Neural cell (in vitro differentiated cells): ENCODE data around the gene IL22RA2. TPM values are rescaled to one million over a fixed set of nuclear protein-coding genes. Genes with fewer than 3 reads are reported as not detected.

Experiments
- H2AFZ ChIP-seq: fragments of 200-600, 300-800 bp; sonication (generic), shearing (Covaris generic); 2 replicates; pipeline ENCODE4 v1.6.0; 2014; ENCODE audit warnings: low read depth, mild to moderate bottlenecking, antibody characterized with exemption, low read length, moderate library complexity
- H3F3A ChIP-seq: fragments of 200-600 bp; shearing (Covaris generic); 2 replicates; pipeline ENCODE4 v1.6.1; 2016; ENCODE audit warnings: mild to moderate bottlenecking, moderate library complexity, mixed read lengths, antibody characterized with exemption, low read length; ENCODE audit not compliant: insufficient read depth, poor library complexity, severe bottlenecking
- H3K27ac ChIP-seq: fragments of 200-600, 300-800 bp; sonication (generic), shearing (Covaris generic); 2 replicates; pipeline ENCODE4 v1.5.1; 2014; ENCODE audit warnings: mild to moderate bottlenecking, low read length, moderate library complexity
- H3K27me3 ChIP-seq: fragments of 300-800, 200-600 bp; sonication (generic), shearing (Covaris generic); 2 replicates; pipeline ENCODE4 v1.6.0; 2014; ENCODE audit warnings: mild to moderate bottlenecking, low read depth, low read length, moderate library complexity; ENCODE audit not compliant: insufficient read depth
- H3K36me3 ChIP-seq: fragments of 300-800, 200-600 bp; sonication (generic), shearing (Covaris generic); 2 replicates; pipeline ENCODE4 v1.5.1; 2014; ENCODE audit warnings: mild to moderate bottlenecking, antibody characterized with exemption, low read length, moderate library complexity; ENCODE audit not compliant: insufficient read depth
- H3K4me2 ChIP-seq: fragments of 300-800, 200-600 bp; sonication (generic), shearing (Covaris generic); 2 replicates; pipeline ENCODE4 v1.6.0; 2014; ENCODE audit warnings: mild to moderate bottlenecking, low read length
- H3K4me3 ChIP-seq: fragments of 300-800, 200-600 bp; sonication (generic), shearing (Covaris generic); 2 replicates; pipeline ENCODE4 v1.5.1; 2014; ENCODE audit warnings: mild to moderate bottlenecking, low read length, moderate library complexity
- H3K79me2 ChIP-seq: fragments of 200-600 bp; shearing (Covaris generic); replicated peaks from 2 replicates; pipeline ENCODE4 v1.6.0; 2014; ENCODE audit warnings: mild to moderate bottlenecking, low read length, moderate library complexity; ENCODE audit not compliant: insufficient read depth
- H3K9ac ChIP-seq: fragments of 300-800, 200-600 bp; sonication (generic), shearing (Covaris generic); 2 replicates; pipeline ENCODE4 v1.6.1; 2016; ENCODE audit warnings: mild to moderate bottlenecking, low read length, mixed read lengths
- H3K9me2 ChIP-seq: fragments of 200-600 bp; shearing (Covaris generic); 2 replicates; pipeline ENCODE4 v1.6.1; 2016; ENCODE audit warnings: mild to moderate bottlenecking, low read length, mixed read lengths; ENCODE audit not compliant: insufficient read depth
- H3K9me3 ChIP-seq: fragments of 200-600, 300-800 bp; sonication (generic), shearing (Covaris generic); 2 replicates; pipeline ENCODE4 v1.6.1; 2016; ENCODE audit warnings: mild to moderate bottlenecking, mixed run types, low read length, moderate library complexity, mixed read lengths
- H4K20me1 ChIP-seq: fragments of 200-600 bp; shearing (Covaris generic); 2 replicates; pipeline ENCODE4 v1.6.1; 2016; ENCODE audit warnings: mild to moderate bottlenecking, mixed run types; ENCODE audit not compliant: insufficient read depth
- EZH2 ChIP-seq: fragments of 200-600, 300-800 bp; shearing (Covaris generic), sonication (generic); IDR thresholded peaks from 2 replicates; pipeline ENCODE4 v1.6.1; 2014; ENCODE audit warnings: antibody characterized with exemption, low read length, borderline replicate concordance, mild to moderate bottlenecking; ENCODE audit not compliant: insufficient read depth, poor library complexity, severe bottlenecking
- MXI1 ChIP-seq: fragments of 450-650 bp; conservative IDR thresholded peaks from 2 replicates; pipeline ENCODE4 v1.6.1; 2014; ENCODE audit warnings: antibody characterized with exemption, mild to moderate bottlenecking; ENCODE audit not compliant: poor library complexity, severe bottlenecking
- POLR2AphosphoS5 ChIP-seq: IDR thresholded peaks from 2 replicates; pipeline ENCODE4 v1.6.1; 2012
- RAD21 ChIP-seq: fragments of 450-650 bp; conservative IDR thresholded peaks from 2 replicates; pipeline ENCODE4 v1.6.1; 2014; ENCODE audit warnings: antibody characterized with exemption, mild to moderate bottlenecking, moderate library complexity
- REST ChIP-seq: IDR thresholded peaks from 2 replicates; pipeline ENCODE4 v1.6.1; 2012; ENCODE audit warnings: borderline replicate concordance
- SMC3 ChIP-seq: fragments of 450-650 bp; conservative IDR thresholded peaks from 2 replicates; pipeline ENCODE4 v1.6.1; 2014; ENCODE audit warnings: antibody characterized with exemption, mild to moderate bottlenecking, moderate library complexity; ENCODE audit not compliant: poor library complexity
- TAF1 ChIP-seq: IDR thresholded peaks from 2 replicates; pipeline ENCODE4 v1.6.1; 2012; ENCODE audit warnings: low read depth
- polyA plus RNA-seq: library from polyadenylated mRNA; depleted of rRNA; stranded (reverse); fragments of >200 nt; gene quantifications from 2 replicates; pipeline ENCODE4 v1.2.3, GENCODE V29; 2014
- TF ChIP-seq, protein P1 (sequence below): fragments of 450-650 bp; IDR thresholded peaks from 2 replicates; pipeline ENCODE4 v1.5.1; 2014; ENCODE audit warnings: antibody characterized with exemption, mild to moderate bottlenecking, moderate library complexity; ENCODE audit not compliant: poor library complexity, severe bottlenecking

The IL22RA2 gene
- polyA plus RNA-seq, 1 donor from 2014 or later: not detected

- no peaks in the 10 kb centered on the region for H3F3A ChIP-seq
- H3K4me3 ChIP-seq: no peak overlapping the region
- no peak overlapping the region for H3K4me2 ChIP-seq
- no peak overlapping the region for H3K27ac ChIP-seq
- H3K9me2 ChIP-seq: no peaks in the 10 kb centered on the region
- no peak overlapping the region for H3K9ac ChIP-seq
- H3K27me3 ChIP-seq: no peaks in the 10 kb centered on the region
- TF ChIP-seq RAD21 (no peak), REST (no peak), EZH2 (no peak), TAF1 (no peak), MXI1 (no peak), POLR2AphosphoS5 (no peak), SMC3 (no peak)
- TF ChIP-seq, protein P1, sequence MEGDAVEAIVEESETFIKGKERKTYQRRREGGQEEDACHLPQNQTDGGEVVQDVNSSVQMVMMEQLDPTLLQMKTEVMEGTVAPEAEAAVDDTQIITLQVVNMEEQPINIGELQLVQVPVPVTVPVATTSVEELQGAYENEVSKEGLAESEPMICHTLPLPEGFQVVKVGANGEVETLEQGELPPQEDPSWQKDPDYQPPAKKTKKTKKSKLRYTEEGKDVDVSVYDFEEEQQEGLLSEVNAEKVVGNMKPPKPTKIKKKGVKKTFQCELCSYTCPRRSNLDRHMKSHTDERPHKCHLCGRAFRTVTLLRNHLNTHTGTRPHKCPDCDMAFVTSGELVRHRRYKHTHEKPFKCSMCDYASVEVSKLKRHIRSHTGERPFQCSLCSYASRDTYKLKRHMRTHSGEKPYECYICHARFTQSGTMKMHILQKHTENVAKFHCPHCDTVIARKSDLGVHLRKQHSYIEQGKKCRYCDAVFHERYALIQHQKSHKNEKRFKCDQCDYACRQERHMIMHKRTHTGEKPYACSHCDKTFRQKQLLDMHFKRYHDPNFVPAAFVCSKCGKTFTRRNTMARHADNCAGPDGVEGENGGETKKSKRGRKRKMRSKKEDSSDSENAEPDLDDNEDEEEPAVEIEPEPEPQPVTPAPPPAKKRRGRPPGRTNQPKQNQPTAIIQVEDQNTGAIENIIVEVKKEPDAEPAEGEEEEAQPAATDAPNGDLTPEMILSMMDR: no peak
- H3K79me2 ChIP-seq: no peaks in the 10 kb centered on the region
- H3K36me3 ChIP-seq: no peaks in the 10 kb centered on the region
- no peak overlapping the region for H2AFZ ChIP-seq
- H3K9me3 ChIP-seq: no peaks in the 10 kb centered on the region
- H4K20me1 ChIP-seq: no peaks in the 10 kb centered on the region
Observed at GRCh38 chr6:137146206-137146605, 27.2 kb downstream of the IL22RA2 start.

GRCh38 chr6:137145421-137145820 lies 28.0 kb downstream of the IL22RA2 start:
- Histone ChIP-seq H2AFZ (no peak overlapping the region), H3K9me3 (no peaks in the 10 kb centered on the region), H3K27ac (no peak overlapping the region), H3K4me3 (no peak overlapping the region), H3K9me2 (no peaks in the 10 kb centered on the region), H3K4me2 (no peak overlapping the region), H3K79me2 (no peaks in the 10 kb centered on the region), H4K20me1 (no peaks in the 10 kb centered on the region), H3F3A (no peaks in the 10 kb centered on the region), H3K9ac (no peak overlapping the region), H3K27me3 (no peaks in the 10 kb centered on the region), H3K36me3 (no peaks in the 10 kb centered on the region)
- TF ChIP-seq MXI1: no peak
- TF ChIP-seq TAF1: no peak
- no peak for TF ChIP-seq EZH2

DNA sequence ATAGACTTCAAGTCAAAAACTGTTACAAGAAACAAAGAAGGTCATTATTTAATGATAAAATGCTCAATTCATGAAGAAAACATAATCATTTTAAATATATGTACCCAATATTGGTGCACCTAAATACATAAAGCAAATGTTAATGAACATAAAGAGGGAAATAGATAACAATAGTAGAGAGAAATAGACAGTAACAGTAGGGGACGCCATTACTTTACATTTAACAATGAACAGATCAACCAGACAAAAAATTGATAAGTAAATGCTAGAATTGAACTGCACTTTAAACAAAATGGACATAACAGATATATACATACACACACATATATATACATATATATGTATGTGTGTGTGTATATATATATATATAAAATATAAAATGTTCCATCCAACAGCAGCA lies 37.4 kb downstream of the IL22RA2 start:
- Histone ChIP-seq H3K9ac (no peak overlapping the region), H3K27ac (no peak overlapping the region), H3K4me3 (no peak overlapping the region), H3F3A (no peaks in the 10 kb centered on the region), H3K9me3 (peaks cover 5% of the 10 kb centered on the region), H3K79me2 (no peaks in the 10 kb centered on the region), H3K36me3 (no peaks in the 10 kb centered on the region), H3K4me2 (no peak overlapping the region), H3K27me3 (no peaks in the 10 kb centered on the region), H2AFZ (no peak overlapping the region), H4K20me1 (no peaks in the 10 kb centered on the region), H3K9me2 (no peaks in the 10 kb centered on the region)
- TF ChIP-seq, protein P1: no peak
- TF ChIP-seq POLR2AphosphoS5: no peak
- TF ChIP-seq REST: no peak
- no peak for TF ChIP-seq SMC3
- no peak for TF ChIP-seq EZH2
- no peak for TF ChIP-seq TAF1
